HepG2 (cell line): ENCODE data around the gene UBE2O. TPM values are rescaled to one million over a fixed set of nuclear protein-coding genes. Genes with fewer than 3 reads are reported as not detected.

Source experiments
- ADNP ChIP-seq: sonication (generic); formaldehyde crosslinking; IDR thresholded peaks from 2 replicates; pipeline ENCODE4 v1.4.0; 2020; ENCODE audit warnings: missing genetic modification reagents
- AKAP8 ChIP-seq: sonication (generic); formaldehyde crosslinking; IDR thresholded peaks from 2 replicates; pipeline ENCODE4 v1.5.1; 2020; ENCODE audit warnings: mild to moderate bottlenecking, missing genetic modification reagents
- CEBPZ ChIP-seq: IDR thresholded peaks from 2 replicates; pipeline ENCODE4 v1.6.1; 2012; ENCODE audit warnings: low read length, improper control_type of control experiment
- CREB1 ChIP-seq, 2 experiments: fragments of 450-650 bp in 1 of 2; IDR thresholded peaks; 2 replicates each; pipeline ENCODE4 v1.6.1; 2016 to 2017; ENCODE audit warnings: control low read depth in 1 of 2, mild to moderate bottlenecking in 1 of 2, missing compliant biosample characterization in 1 of 2, missing genetic modification characterization in 1 of 2
- EEA1 ChIP-seq: sonication (generic); formaldehyde crosslinking; IDR thresholded peaks from 2 replicates; pipeline ENCODE4 v1.5.1; 2020; ENCODE audit warnings: mild to moderate bottlenecking, missing genetic modification reagents, borderline replicate concordance
- ELF3 ChIP-seq: IDR thresholded peaks from 2 replicates; pipeline ENCODE4 v1.6.1; 2016; ENCODE audit warnings: missing genetic modification reagents, missing compliant biosample characterization
- FOXA1 ChIP-seq, 2 experiments: fragments of 450-650 bp in 1 of 2; sonication (generic) in 1 of 2; formaldehyde crosslinking in 1 of 2; IDR thresholded peaks; 2 replicates each; pipeline versions ENCODE4 v1.4.0 to v1.6.1; 2016 to 2020; ENCODE audit warnings: missing genetic modification reagents in 1 of 2
- FOXJ3 ChIP-seq: sonication (generic); formaldehyde crosslinking; IDR thresholded peaks from 2 replicates; pipeline ENCODE4 v1.4.0; 2020; ENCODE audit warnings: missing genetic modification reagents, mild to moderate bottlenecking, borderline replicate concordance
- FOXO4 ChIP-seq: sonication (generic); formaldehyde crosslinking; conservative IDR thresholded peaks from 2 replicates; pipeline ENCODE4 v1.8.1; 2023; ENCODE audit warnings: missing genetic modification reagents
- FOXP1 ChIP-seq, 2 experiments: fragments of 450-650 bp in 1 of 2; IDR thresholded peaks; 2 replicates each; pipeline ENCODE4 v1.6.1; 2017 to 2018; ENCODE audit warnings: antibody characterized with exemption in 1 of 2
- GATAD2A ChIP-seq: IDR thresholded peaks from 2 replicates; pipeline ENCODE4 v1.6.1; 2016
- HOXA9 ChIP-seq: sonication (generic); formaldehyde crosslinking; IDR thresholded peaks from 2 replicates; pipeline ENCODE4 v1.8.1; 2022; ENCODE audit warnings: missing genetic modification reagents, mild to moderate bottlenecking, moderate library complexity, borderline replicate concordance
- MXD4 ChIP-seq: IDR thresholded peaks from 2 replicates; pipeline ENCODE4 v1.6.1; 2016; ENCODE audit warnings: mild to moderate bottlenecking, missing biosample characterization, missing genetic modification reagents
- NR2F6 ChIP-seq, 2 experiments: IDR thresholded peaks; 2 replicates each; pipeline ENCODE4 v1.6.1; 2016; ENCODE audit warnings: antibody characterized with exemption in 1 of 2, mild to moderate bottlenecking in 1 of 2
- RAD21 ChIP-seq: fragments of 450-650 bp; formaldehyde crosslinking; IDR thresholded peaks from 2 replicates; pipeline ENCODE4 v1.5.0; 2020; ENCODE audit warnings: mild to moderate bottlenecking
- RORA ChIP-seq: sonication (generic); formaldehyde crosslinking; IDR thresholded peaks from 2 replicates; pipeline ENCODE4 v1.5.0; 2020; ENCODE audit warnings: mild to moderate bottlenecking, missing genetic modification reagents, moderate library complexity
- SNRNP70 ChIP-seq: fragments of 200-400 bp; formaldehyde crosslinking; IDR thresholded peaks from 2 replicates; pipeline ENCODE4 v1.6.1; 2017; ENCODE audit warnings: mild to moderate bottlenecking, low read depth, low read length, moderate library complexity
- SP5 ChIP-seq: IDR thresholded peaks from 2 replicates; pipeline ENCODE4 v1.6.1; 2016; ENCODE audit warnings: low read depth, borderline replicate concordance
- STAG1 ChIP-seq: sonication (generic); formaldehyde crosslinking; IDR thresholded peaks from 2 replicates; pipeline ENCODE4 v1.4.0; 2020; ENCODE audit warnings: missing genetic modification reagents
- ZBTB7B ChIP-seq: sonication (generic); formaldehyde crosslinking; IDR thresholded peaks from 2 replicates; pipeline ENCODE4 v1.4.0; 2020; ENCODE audit warnings: missing genetic modification reagents
- ZMAT3 ChIP-seq: sonication (generic); formaldehyde crosslinking; conservative IDR thresholded peaks from 2 replicates; pipeline ENCODE4 v1.7.0; 2021; ENCODE audit warnings: missing genetic modification reagents
- ZNF124 ChIP-seq: sonication (generic); formaldehyde crosslinking; IDR thresholded peaks from 2 replicates; pipeline ENCODE4 v1.4.0; 2020; ENCODE audit warnings: missing genetic modification reagents
- ZNF547 ChIP-seq: sonication (generic); formaldehyde crosslinking; IDR thresholded peaks from 2 replicates; pipeline ENCODE4 v1.5.1; 2020; ENCODE audit warnings: mild to moderate bottlenecking, missing genetic modification reagents
- ZNF564 ChIP-seq: sonication (generic); formaldehyde crosslinking; IDR thresholded peaks from 2 replicates; pipeline ENCODE4 v1.8.1; 2023; ENCODE audit warnings: mild to moderate bottlenecking, missing genetic modification reagents
- ZNF598 ChIP-seq: sonication (generic); formaldehyde crosslinking; IDR thresholded peaks from 2 replicates; pipeline ENCODE4 v1.5.1; 2020; ENCODE audit warnings: mild to moderate bottlenecking, missing genetic modification reagents, borderline replicate concordance
- ZNF629 ChIP-seq: sonication (generic); formaldehyde crosslinking; conservative IDR thresholded peaks from 2 replicates; pipeline ENCODE4 v1.5.0; 2020; ENCODE audit warnings: missing genetic modification reagents
- polyA plus RNA-seq, 8 experiments: library from polyadenylated mRNA; depleted of rRNA in 3 of 8; stranded (reverse) in 7 of 8; unstranded in 1 of 8; fragments of >200 nt; fragmentation: Illumina TruSeq in 4 of 8; extraction: Trizol in 4 of 8; gene quantifications; 2 replicates each; pipeline versions ENCODE4 v1.2.1 to v1.2.3, GENCODE V29; 2011 to 2016; ENCODE audit warnings: low read depth in 4 of 8, missing spikeins in 1 of 8, mixed read lengths in 1 of 8; ENCODE audit not compliant: insufficient read depth in 1 of 8
- total RNA-seq, 5 experiments: library from RNA; depleted of rRNA; stranded (reverse); fragments of >200 nt; fragmentation: Illumina TruSeq; extraction: Trizol; gene quantifications; 2 replicates each; pipeline ENCODE4 v1.2.3, GENCODE V29; 2016; ENCODE audit warnings: low read depth in 1 of 5
- TF ChIP-seq, protein P1 (sequence below): sonication (generic); formaldehyde crosslinking; IDR thresholded peaks from 2 replicates; pipeline ENCODE4 v1.9.0; 2021; ENCODE audit warnings: missing genetic modification reagents, mild to moderate bottlenecking, borderline replicate concordance

Gene UBE2O
- total and polyA plus RNA-seq, 2 of the 13 experiments (the other 11 are each of a cell fraction or from before 2014, with no cell fraction given): 21.5 to 23.5 TPM

DNA sequence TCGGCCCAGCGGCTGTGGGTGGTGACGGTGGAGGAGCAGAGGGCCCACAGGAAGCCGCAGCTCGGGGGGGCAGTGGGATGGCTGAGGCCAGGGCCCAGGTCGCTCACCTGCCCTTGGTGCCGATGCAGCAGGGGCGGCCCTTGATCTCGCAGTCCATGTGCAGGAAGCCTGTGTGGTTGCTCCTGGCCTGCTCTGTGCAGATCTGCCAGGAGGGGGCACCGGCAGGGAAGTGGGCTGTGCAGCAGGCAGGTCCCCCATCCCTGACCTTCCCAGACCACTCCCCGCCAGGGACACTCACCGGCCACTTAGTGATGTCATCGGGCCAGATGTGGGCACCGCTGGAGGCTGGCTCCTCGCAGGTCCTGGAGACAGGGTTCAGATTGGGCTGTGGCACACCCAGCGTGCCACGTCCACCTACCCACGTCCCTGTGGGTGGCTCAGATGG is 20.6 kb upstream of the UBE2O start (continued):
- TF ChIP-seq ELF3 (CRISPR knock-in tag) (no peak), RAD21 (peak; percentile 82), MXD4 (CRISPR knock-in tag) (no peak), STAG1 (peak; percentile 58), ZNF124 (no peak), EEA1 (CRISPR knock-in tag) (no peak), RORA (no peak), FOXO4 (CRISPR knock-in tag) (no peak), ZNF629 (CRISPR knock-in tag) (no peak), GATAD2A (CRISPR knock-in tag) (no peak), CEBPZ (no peak), ZNF547 (CRISPR knock-in tag) (no peak), ZBTB7B (CRISPR knock-in tag) (0 out of 2 replicates have a peak, but pooled peaks have one; percentile 27), ZMAT3 (CRISPR knock-in tag) (no peak), SP5 (no peak), NR2F6 (IDR thresholded peaks at IDR 0.05) (no peak), NR2F6 (CRISPR knock-in tag; IDR thresholded peaks at IDR 0.05) (peak; percentile 12; the same call in 1 of the 2 replicates), ADNP (CRISPR knock-in tag) (no peak), FOXP1 (IDR thresholded peaks at IDR 0.05) (no peak), FOXP1 (CRISPR knock-in tag; IDR thresholded peaks at IDR 0.05) (no peak), HOXA9 (CRISPR knock-in tag) (no peak), SNRNP70 (no peak), FOXA1 (IDR thresholded peaks at IDR 0.05) (no peak), FOXA1 (CRISPR knock-in tag; IDR thresholded peaks at IDR 0.05) (no peak), CREB1 (IDR thresholded peaks at IDR 0.05) (0 out of 2 replicates have a peak, but pooled peaks have one; percentile 13), CREB1 (CRISPR knock-in tag; IDR thresholded peaks at IDR 0.05) (no peak), ZNF598 (peak; percentile 32; the same call in 1 of the 2 replicates), FOXJ3 (no peak), ZNF564 (CRISPR knock-in tag) (no peak), AKAP8 (CRISPR knock-in tag) (no peak)
- TF ChIP-seq, protein P1, sequence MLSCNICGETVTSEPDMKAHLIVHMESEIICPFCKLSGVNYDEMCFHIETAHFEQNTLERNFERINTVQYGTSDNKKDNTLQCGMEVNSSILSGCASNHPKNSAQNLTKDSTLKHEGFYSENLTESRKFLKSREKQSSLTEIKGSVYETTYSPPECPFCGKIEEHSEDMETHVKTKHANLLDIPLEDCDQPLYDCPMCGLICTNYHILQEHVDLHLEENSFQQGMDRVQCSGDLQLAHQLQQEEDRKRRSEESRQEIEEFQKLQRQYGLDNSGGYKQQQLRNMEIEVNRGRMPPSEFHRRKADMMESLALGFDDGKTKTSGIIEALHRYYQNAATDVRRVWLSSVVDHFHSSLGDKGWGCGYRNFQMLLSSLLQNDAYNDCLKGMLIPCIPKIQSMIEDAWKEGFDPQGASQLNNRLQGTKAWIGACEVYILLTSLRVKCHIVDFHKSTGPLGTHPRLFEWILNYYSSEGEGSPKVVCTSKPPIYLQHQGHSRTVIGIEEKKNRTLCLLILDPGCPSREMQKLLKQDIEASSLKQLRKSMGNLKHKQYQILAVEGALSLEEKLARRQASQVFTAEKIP (CRISPR knock-in tag): no peak
